ENCODE results near the gene SHISA9. TPM values are rescaled to one million over a fixed set of nuclear protein-coding genes. Genes with fewer than 3 reads are reported as not detected.

SHISA9 gene
- total RNA-seq, 1 experiment from 2014 or later, result not detected

DNA sequence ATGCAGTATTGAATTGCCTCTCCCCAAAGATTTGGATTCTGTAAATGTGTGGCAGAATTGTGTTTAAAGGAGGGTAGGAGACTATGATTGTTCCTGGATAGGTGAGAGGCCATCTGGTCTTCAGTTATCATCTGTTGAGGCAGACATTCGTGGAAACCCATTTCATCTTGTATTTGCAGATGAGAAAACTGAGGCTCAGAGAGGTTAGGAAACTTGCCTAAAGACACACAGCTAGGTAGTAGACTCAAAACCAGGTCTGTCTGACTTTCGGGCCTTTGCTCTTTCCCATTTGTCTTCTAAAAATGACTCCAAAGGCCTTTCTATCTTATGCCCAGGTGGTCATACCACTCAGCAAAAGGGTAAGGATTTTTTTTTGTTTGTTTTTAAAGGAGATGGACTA lies 210.3 kb downstream of the SHISA9 start:
- Histone ChIP-seq H3K4me2 (ENCODE audit: low read length) (no peak overlapping the region), H3K36me3 (ENCODE audit: control insufficient read depth in 1 of 2, insufficient read depth in 2 of 2, low read length in 2 of 2) (no peaks in the 10 kb centered on the region), H3K27ac (ENCODE audit: low read depth, low read length) (no peak overlapping the region), H4K20me1 (ENCODE audit: insufficient read depth) (no peaks in the 10 kb centered on the region), H3K9ac (ENCODE audit: low read length) (no peak overlapping the region), H3K9me2 (ENCODE audit: insufficient read depth) (no peaks in the 10 kb centered on the region), H3K79me2 (ENCODE audit: insufficient read depth, low read length) (no peaks in the 10 kb centered on the region), H3K4me3 (replicated peaks in 1 of 2; ENCODE audit: low read depth in 1 of 2, low read length in 2 of 2) (no peak overlapping the region), H3K9me3 (ENCODE audit: control insufficient read depth in 1 of 2, insufficient read depth in 1 of 2, low read depth in 1 of 2, low read length in 2 of 2) (no peaks in the 10 kb centered on the region), H3K4me1 (ENCODE audit: control insufficient read depth in 1 of 2, insufficient read depth in 2 of 2, low read length in 2 of 2) (peaks cover 0 to 8% of the 10 kb centered on the region in 2 experiments; a peak in 1 of 4 replicates), H2AFZ (ENCODE audit: low read depth, low read length, poor library complexity, severe bottlenecking) (no peak overlapping the region), H3K27me3 (ENCODE audit: insufficient read depth, low read length) (no peaks in the 10 kb centered on the region)
- ATAC-seq (no peak), DNase-seq (ENCODE audit: low read depth, low spot score) (no peak)
- CTCF ChIA-PET, result no interaction called here
- POLR2A ChIA-PET, result no interaction called here
- RAD21 ChIA-PET (ENCODE audit: low non-redundant PET in 1 of 2, low total read pairs in 2 of 2, uncharacterized antibody in 2 of 2, unreplicated experiment in 2 of 2), result no interaction called here
- intact Hi-C loops (cut with micrococcal nuclease), result no loop called here
- TF ChIP-seq JUND (IDR thresholded peaks at IDR 0.05), result no peak
- TF ChIP-seq TCF7L2 (IDR thresholded peaks at IDR 0.05; ENCODE audit: borderline replicate concordance, extremely low read depth, insufficient read depth, insufficient read length), result no peak
- no peak for TF ChIP-seq ELF1 (IDR thresholded peaks at IDR 0.05; ENCODE audit: borderline replicate concordance, low read depth)
- TF ChIP-seq POLR2AphosphoS5 (IDR thresholded peaks at IDR 0.05; ENCODE audit: low read depth, low read length), result no peak
- no peak for TF ChIP-seq CTCF (IDR thresholded peaks at IDR 0.05 in 2 of 3, conservative IDR thresholded peaks at IDR 0.05 in 1 of 3; ENCODE audit: borderline replicate concordance in 1 of 3, insufficient read depth in 1 of 3, low read depth in 2 of 3, low read length in 2 of 3)
- no peak for TF ChIP-seq YY1 (IDR thresholded peaks at IDR 0.05; ENCODE audit: extremely low read depth, insufficient replicate concordance, low read depth, low read length)
- no peak for TF ChIP-seq CBX3 (IDR thresholded peaks at IDR 0.05; ENCODE audit: low read depth)
- no peak for TF ChIP-seq ZBTB33 (IDR thresholded peaks at IDR 0.05; ENCODE audit: extremely low read depth, insufficient replicate concordance, low read length)
- no peak for TF ChIP-seq SRF (IDR thresholded peaks at IDR 0.05; ENCODE audit: low read depth)
- no peak for TF ChIP-seq REST (IDR thresholded peaks at IDR 0.05; ENCODE audit: low read depth)
- TF ChIP-seq MAX (IDR thresholded peaks at IDR 0.05), result no peak
- no peak for TF ChIP-seq CEBPB (IDR thresholded peaks at IDR 0.05; ENCODE audit: low read depth)
- no peak for TF ChIP-seq EGR1 (IDR thresholded peaks at IDR 0.05; ENCODE audit: low read depth)
- TF ChIP-seq ZNF274 (IDR thresholded peaks at IDR 0.05; ENCODE audit: low read depth, low read length), result no peak
- no peak for TF ChIP-seq FOSL1 (IDR thresholded peaks at IDR 0.05; ENCODE audit: low read depth)
- TF ChIP-seq SP1 (IDR thresholded peaks at IDR 0.05; ENCODE audit: low read depth), result no peak
- no peak for TF ChIP-seq ZFX (IDR thresholded peaks at IDR 0.05)
- TF ChIP-seq EZH2 (IDR thresholded peaks at IDR 0.05), result no peak
- TF ChIP-seq RAD21 (IDR thresholded peaks at IDR 0.05; ENCODE audit: low read depth), result no peak
- TF ChIP-seq EZH2phosphoT487 (IDR thresholded peaks at IDR 0.05; ENCODE audit: borderline replicate concordance), result no peak
- BruUV-seq (replicated peaks), result no TSS peak
